Type B pancreatic cell (in vitro differentiated cells): ENCODE measurements around the gene MCF2L. TPM values are rescaled to one million over a fixed set of nuclear protein-coding genes. Genes with fewer than 3 reads are reported as not detected.

ENCODE experiments used
- DNase-seq: peaks from one replicate; pipeline ENCODE4 v3.0.0; 2021; ENCODE audit warnings: mixed read lengths; ENCODE audit not compliant: unreplicated experiment; ENCODE audit errors: extremely low spot score
- H3K27ac Mint-ChIP-seq: 2 replicates; pipeline ENCODE4 v1.8.0; 2021; ENCODE audit warnings: mild to moderate bottlenecking, mixed read lengths
- H3K27me3 Mint-ChIP-seq: 2 replicates; pipeline ENCODE4 v1.8.0; 2021; ENCODE audit warnings: mixed read lengths
- H3K36me3 Mint-ChIP-seq: 2 replicates; pipeline ENCODE4 v1.8.0; 2021; ENCODE audit warnings: mixed read lengths
- H3K4me1 Mint-ChIP-seq: one replicate; pipeline ENCODE4 v1.8.0; 2021; ENCODE audit warnings: mixed read lengths; ENCODE audit not compliant: unreplicated experiment
- H3K4me3 Mint-ChIP-seq: 2 replicates; pipeline ENCODE4 v1.8.0; 2021; ENCODE audit warnings: mild to moderate bottlenecking, mixed read lengths
- H3K9me3 Mint-ChIP-seq: 2 replicates; pipeline ENCODE4 v1.8.0; 2021; ENCODE audit warnings: mixed read lengths
- CTCF ChIP-seq: fragments of 200-600 bp; sonication (generic); conservative IDR thresholded peaks from 2 replicates; pipeline ENCODE4 v1.5.0; 2021; ENCODE audit warnings: antibody characterized with exemption, mild to moderate bottlenecking
- total RNA-seq: library from RNA; stranded (reverse); gene quantifications from 2 replicates; pipeline ENCODE4 v1.2.1, GENCODE V29; 2021; ENCODE audit warnings: low replicate concordance

The MCF2L gene
- total RNA-seq, 1 donor from 2014 or later = 46.9 TPM

- Mint-ChIP-seq H3K9me3 (no peaks in the 10 kb centered on the region), H3K4me1 (no peaks in the 10 kb centered on the region), H3K36me3 (peaks cover 8% of the 10 kb centered on the region), H3K27me3 (peaks cover 4% of the 10 kb centered on the region), H3K4me3 (no peak overlapping the region), H3K27ac (no peak overlapping the region)
- TF ChIP-seq CTCF = no peak
- DNase-seq = no peak
Measured at GRCh38 chr13:113048766-113049165, 79.8 kb downstream of the MCF2L start.

- peaks cover under 1% of the 10 kb centered on the region for H3K4me1 Mint-ChIP-seq
- H3K9me3 Mint-ChIP-seq = no peaks in the 10 kb centered on the region
- no peak for DNase-seq
- no peak overlapping the region for H3K27ac Mint-ChIP-seq
- no peak for TF ChIP-seq CTCF
- H3K27me3 Mint-ChIP-seq = peaks cover 4% of the 10 kb centered on the region
- peaks cover 8% of the 10 kb centered on the region for H3K36me3 Mint-ChIP-seq
- no peak overlapping the region for H3K4me3 Mint-ChIP-seq
Measured at GRCh38 chr13:113049521-113049941, 80.5 kb downstream of the MCF2L start.

- Mint-ChIP-seq H3K36me3 (peaks cover 8% of the 10 kb centered on the region), H3K27me3 (peaks cover 4% of the 10 kb centered on the region), H3K4me3 (no peak overlapping the region), H3K4me1 (peaks cover 5% of the 10 kb centered on the region), H3K9me3 (no peaks in the 10 kb centered on the region), H3K27ac (no peak overlapping the region)
- no peak for TF ChIP-seq CTCF
- no peak for DNase-seq
Measured at GRCh38 chr13:113049981-113050380, 81.0 kb downstream of the MCF2L start.

- Mint-ChIP-seq H3K27me3 (peaks cover 7% of the 10 kb centered on the region), H3K4me3 (no peak overlapping the region), H3K9me3 (no peaks in the 10 kb centered on the region), H3K4me1 (peaks cover 10% of the 10 kb centered on the region), H3K36me3 (peaks cover 8% of the 10 kb centered on the region), H3K27ac (no peak overlapping the region)
- DNase-seq = no peak
- no peak for TF ChIP-seq CTCF
Measured at GRCh38 chr13:113050734-113051431, 81.9 kb downstream of the MCF2L start.

GRCh38 chr13:113051641-113052040 lies 82.6 kb downstream of the MCF2L start:
- no peak for DNase-seq
- Mint-ChIP-seq H3K9me3 (no peaks in the 10 kb centered on the region), H3K36me3 (peaks cover 8% of the 10 kb centered on the region), H3K4me3 (no peak overlapping the region), H3K27ac (no peak overlapping the region), H3K27me3 (peaks cover 7% of the 10 kb centered on the region), H3K4me1 (peaks cover 10% of the 10 kb centered on the region)
- no peak for TF ChIP-seq CTCF
